Tibial artery (tissue), 4 donors: ENCODE measurements around the gene RUSC2.
"Not testable (repeated sequence)": the region's sequence is repeated elsewhere in the genome, so short reads cannot be mapped to it uniquely, and the experiment has no call there.

ENCODE experiments used
- DNase-seq, 2 donors: peaks; one replicate each; pipeline ENCODE4 v3.0.0-alpha.2; 2019
- H3K27ac ChIP-seq, 2 donors: fragments of 200-600 bp; sonication (generic) in 1 of 2; 1 replicate in 1 of 2; 2 replicates in 1 of 2; pipeline ENCODE4 v1.5.1; 2018 to 2019; ENCODE audit warnings: mild to moderate bottlenecking in 1 of 2
- H3K27me3 ChIP-seq, 2 donors: fragments of 200-600 bp; sonication (generic) in 1 of 2; one replicate each; pipeline versions ENCODE4 v1.5.1 to v1.6.0; 2016 to 2019
- H3K36me3 ChIP-seq, 3 donors: fragments of 200-600 bp; sonication (generic) in 2 of 3; one replicate each; pipeline ENCODE4 v1.5.1; 2016 to 2019; ENCODE audit warnings: mild to moderate bottlenecking in 2 of 3
- H3K4me1 ChIP-seq, 4 donors: fragments of 200-600 bp; sonication (generic) in 2 of 4; 1 replicate in 3 of 4; 2 replicates in 1 of 4; pipeline ENCODE4 v1.5.1; 2016 to 2019
- H3K4me3 ChIP-seq, 2 donors: fragments of 200-600 bp; sonication (generic) in 1 of 2; 1 replicate in 1 of 2; 2 replicates in 1 of 2; pipeline ENCODE4 v1.5.1; 2018 to 2019; ENCODE audit warnings: mild to moderate bottlenecking in 2 of 2
- H3K9me3 ChIP-seq, 3 donors: fragments of 200-600 bp; sonication (generic) in 1 of 3; one replicate each; pipeline ENCODE4 v1.5.1; 2016 to 2019
- CTCF ChIP-seq, 2 experiments: fragments of 200-600 bp in 1 of 2; fragments of 450-650 bp in 1 of 2; IDR thresholded peaks; one replicate each; pipeline ENCODE4 v1.5.1; 2017 to 2019; ENCODE audit warnings: antibody characterized with exemption in 2 of 2, mild to moderate bottlenecking in 1 of 2, moderate library complexity in 1 of 2
- intact Hi-C: fragments of 100-400 bp; cut with DNase I; formaldehyde crosslinking; loops from one replicate; pipeline ENCODE4 v1.15.0; 2023; ENCODE audit warnings: low total_unique reads

Gene RUSC2

GRCh38 chr9:35488021-35488420, 1.9 kb upstream of the RUSC2 start:
- no peaks in the 10 kb centered on the region for H3K9me3 ChIP-seq
- DNase-seq: no peak
- no peaks in the 10 kb centered on the region for H3K36me3 ChIP-seq
- intact Hi-C loops: no loop called here
- H3K27me3 ChIP-seq: no peaks in the 10 kb centered on the region
- no peak overlapping the region for H3K4me3 ChIP-seq
- H3K27ac ChIP-seq: peak overlapping the region in 1 of 2 donors; percentile 96
- peaks cover 0 to 26% (median 13%) of the 10 kb centered on the region in 4 donors for H3K4me1 ChIP-seq
- TF ChIP-seq CTCF (IDR thresholded peaks at IDR 0.05): no peak

GRCh38 chr9:35488566-35489312, 1.2 kb upstream of the RUSC2 start:
- Histone ChIP-seq H3K9me3 (no peaks in the 10 kb centered on the region), H3K4me1 (peaks cover 0 to 26% (median 13%) of the 10 kb centered on the region in 4 donors), H3K27me3 (no peaks in the 10 kb centered on the region), H3K36me3 (no peaks in the 10 kb centered on the region), H3K4me3 (peak overlapping the region; percentile 87 to 98), H3K27ac (peak overlapping the region; percentile 96 to 99)
- no peak for TF ChIP-seq CTCF (IDR thresholded peaks at IDR 0.05)
- no peak for DNase-seq
- intact Hi-C loops: loop anchor here (1.0 kb wide), 1 partner anchor 66 kb away; no protein-coding TSS in a partner anchor

GRCh38 chr9:35490155-35490909, 421 bp downstream of the RUSC2 start:
- intact Hi-C loops: no loop called here
- peaks cover 0 to 26% (median 14%) of the 10 kb centered on the region in 4 donors for H3K4me1 ChIP-seq
- H3K27me3 ChIP-seq: no peaks in the 10 kb centered on the region
- peak overlapping the region; percentile 87 to 98 for H3K4me3 ChIP-seq
- H3K36me3 ChIP-seq: no peaks in the 10 kb centered on the region
- DNase-seq: peak in 1 of 2 donors; percentile 40
- H3K27ac ChIP-seq: peak overlapping the region; percentile 96 to 99
- H3K9me3 ChIP-seq: no peaks in the 10 kb centered on the region
- TF ChIP-seq CTCF (IDR thresholded peaks at IDR 0.05): no peak

GRCh38 chr9:35490910-35491465, 1.1 kb downstream of the RUSC2 start:
- H3K27ac ChIP-seq: peak overlapping the region; percentile 96 to 99
- TF ChIP-seq CTCF (IDR thresholded peaks at IDR 0.05): no peak

GRCh38 chr9:35493119-35493518, 3.2 kb downstream of the RUSC2 start:
- H3K36me3 ChIP-seq, H3K9me3 ChIP-seq, DNase-seq, H3K27me3 ChIP-seq, H3K4me3 ChIP-seq, intact Hi-C loops: not testable (repeated sequence)
- peak overlapping the region; percentile 96 to 99 for H3K27ac ChIP-seq
- peaks cover 0 to 48% (median 22%) of the 10 kb centered on the region in 4 donors for H3K4me1 ChIP-seq

More at GRCh38 chr9:35490910-35491465, 1.1 kb downstream of the RUSC2 start:
- Histone ChIP-seq H3K27me3 (no peaks in the 10 kb centered on the region), H3K36me3 (no peaks in the 10 kb centered on the region), H3K4me3 (peak overlapping the region; percentile 87 to 98), H3K4me1 (peaks cover 0 to 27% (median 16%) of the 10 kb centered on the region in 4 donors), H3K9me3 (no peaks in the 10 kb centered on the region)
- intact Hi-C loops: no loop called here
- no peak for DNase-seq
